ENCODE data around the gene RGS3. TPM values are rescaled to one million over a fixed set of nuclear protein-coding genes. Genes with fewer than 3 reads are reported as not detected.

The RGS3 gene
- polyA plus RNA-seq, 1 donor, result 33.0 TPM

DNA sequence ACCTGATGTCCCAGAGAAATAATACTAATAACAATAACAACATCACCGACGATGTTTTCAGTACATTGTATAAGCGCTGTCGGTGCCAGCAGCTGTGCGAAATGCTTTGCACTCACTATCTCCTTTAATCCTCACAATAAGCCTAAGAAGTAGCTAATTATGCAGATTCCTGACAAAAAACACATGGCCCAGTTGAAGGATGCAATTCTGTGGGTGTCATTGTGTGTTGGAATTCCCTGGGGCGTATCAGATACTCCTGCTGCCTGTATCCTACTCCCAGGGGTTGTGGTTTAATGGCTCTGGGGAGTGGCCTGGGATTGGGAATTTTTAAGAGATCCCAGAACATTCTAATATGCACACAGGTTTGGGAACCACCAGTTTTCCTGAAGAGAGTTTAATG, 154.0 kb downstream of the RGS3 start:
- H3K9me3 ChIP-seq (ENCODE audit: control insufficient read depth, low read depth, low read length), result no peaks in the 10 kb centered on the region
- DNase-seq, result no peak
- peaks cover 32% of the 10 kb centered on the region for H3K4me1 ChIP-seq (ENCODE audit: control insufficient read depth, insufficient read depth, low read length)
- no peak overlapping the region for H3K27ac ChIP-seq (ENCODE audit: low read length)
- no peaks in the 10 kb centered on the region for H3K36me3 ChIP-seq (ENCODE audit: control insufficient read depth, insufficient read depth, low read length)
- no peak overlapping the region for H3K4me3 ChIP-seq (ENCODE audit: low read length)
- H3K27me3 ChIP-seq (ENCODE audit: control insufficient read depth, insufficient read depth, low read length), result no peaks in the 10 kb centered on the region
- WGBS (ENCODE audit: insufficient coverage, low lambda C conversion rate), result no CpG with 5 or more reads among the region's 6 CpGs

DNA sequence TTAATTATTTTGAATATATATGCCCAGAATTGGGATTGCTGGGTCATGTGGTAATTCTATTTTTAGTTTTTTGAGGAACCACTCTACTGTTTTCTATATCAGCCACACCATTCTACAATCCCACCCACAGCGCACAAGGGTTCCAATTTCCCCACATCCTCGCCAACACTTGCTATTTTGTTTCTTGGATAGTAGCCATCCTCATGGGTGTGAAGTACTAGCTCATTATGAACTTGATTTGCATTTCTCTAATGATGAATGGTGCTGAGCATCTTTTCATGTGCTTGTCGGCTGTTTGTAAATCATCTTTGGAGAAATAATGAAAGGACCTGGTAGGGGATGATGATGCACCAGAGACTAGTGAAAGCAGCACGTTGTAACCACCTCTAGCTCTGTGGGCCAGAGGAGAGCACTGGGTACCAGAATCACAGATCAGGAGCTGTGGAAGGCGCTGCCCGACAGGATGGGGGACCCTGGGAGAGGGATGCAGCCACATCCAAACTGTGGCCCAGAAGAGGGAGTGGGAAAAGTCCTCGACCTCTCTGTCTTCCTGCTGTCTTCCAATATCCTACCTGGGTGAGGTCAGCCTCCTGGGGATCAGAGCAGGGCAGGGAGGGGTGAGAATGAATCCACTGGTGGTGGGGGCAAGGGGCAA, 155.4 kb downstream of the RGS3 start:
- Histone ChIP-seq H3K4me3 (ENCODE audit: low read length) (no peak overlapping the region), H3K9me3 (ENCODE audit: control insufficient read depth, low read depth, low read length) (no peaks in the 10 kb centered on the region), H3K4me1 (ENCODE audit: control insufficient read depth, insufficient read depth, low read length) (peaks cover 45% of the 10 kb centered on the region), H3K36me3 (ENCODE audit: control insufficient read depth, insufficient read depth, low read length) (no peaks in the 10 kb centered on the region), H3K27me3 (ENCODE audit: control insufficient read depth, insufficient read depth, low read length) (no peaks in the 10 kb centered on the region), H3K27ac (ENCODE audit: low read length) (no peak overlapping the region)
- WGBS (ENCODE audit: insufficient coverage, low lambda C conversion rate), result no CpG with 5 or more reads among the region's 7 CpGs
- no peak for DNase-seq

DNA sequence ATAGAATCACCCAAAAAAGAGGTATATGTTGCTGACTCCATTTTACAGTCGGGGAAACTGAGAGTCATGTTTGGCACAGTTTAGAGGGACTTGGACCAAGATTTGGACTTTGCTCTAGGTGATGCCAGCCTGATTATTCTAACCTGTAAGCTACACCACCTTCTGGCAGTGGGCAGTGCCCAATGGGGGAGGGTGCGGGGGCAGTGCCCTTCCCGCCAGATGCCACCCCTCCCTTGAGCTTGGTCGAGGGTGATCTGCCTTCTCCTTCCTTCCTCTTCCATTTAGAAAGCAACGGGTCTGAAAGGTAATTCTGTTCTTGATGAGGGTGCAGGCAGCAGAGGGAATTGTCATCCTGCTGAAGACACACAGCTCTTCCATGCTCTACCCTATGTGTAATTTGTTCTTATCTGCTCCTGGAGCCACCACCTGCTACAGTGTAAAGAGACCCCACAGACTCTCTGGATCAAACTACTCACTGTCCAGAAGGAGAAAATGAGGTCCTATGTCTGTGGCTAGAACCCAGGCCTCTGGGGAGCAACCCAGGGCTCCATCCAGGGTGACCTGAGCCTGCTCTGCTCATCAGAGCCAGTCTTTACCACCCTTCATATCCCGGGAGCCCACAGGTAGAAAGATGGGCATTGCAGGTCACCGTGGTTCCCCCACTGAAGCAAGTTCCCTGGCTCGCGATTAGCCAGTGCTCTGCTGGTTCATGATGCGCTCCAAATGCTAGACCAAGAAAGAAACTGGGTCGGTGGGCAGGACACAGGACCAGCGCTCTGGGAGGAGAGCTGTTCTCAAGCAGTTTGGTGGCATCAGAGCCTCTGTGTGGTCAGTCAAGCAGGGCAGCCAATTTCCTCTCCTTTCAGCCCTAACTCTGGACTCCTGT, 156.2 kb downstream of the RGS3 start:
- Histone ChIP-seq H3K4me1 (ENCODE audit: control insufficient read depth, insufficient read depth, low read length) (peaks cover 42% of the 10 kb centered on the region), H3K9me3 (ENCODE audit: control insufficient read depth, low read depth, low read length) (no peaks in the 10 kb centered on the region), H3K36me3 (ENCODE audit: control insufficient read depth, insufficient read depth, low read length) (no peaks in the 10 kb centered on the region), H3K27me3 (ENCODE audit: control insufficient read depth, insufficient read depth, low read length) (no peaks in the 10 kb centered on the region), H3K4me3 (ENCODE audit: low read length) (no peak overlapping the region), H3K27ac (ENCODE audit: low read length) (peak overlapping the region; percentile 53)
- no CpG with 5 or more reads among the region's 12 CpGs for WGBS (ENCODE audit: insufficient coverage, low lambda C conversion rate)
- DNase-seq, result no peak

DNA sequence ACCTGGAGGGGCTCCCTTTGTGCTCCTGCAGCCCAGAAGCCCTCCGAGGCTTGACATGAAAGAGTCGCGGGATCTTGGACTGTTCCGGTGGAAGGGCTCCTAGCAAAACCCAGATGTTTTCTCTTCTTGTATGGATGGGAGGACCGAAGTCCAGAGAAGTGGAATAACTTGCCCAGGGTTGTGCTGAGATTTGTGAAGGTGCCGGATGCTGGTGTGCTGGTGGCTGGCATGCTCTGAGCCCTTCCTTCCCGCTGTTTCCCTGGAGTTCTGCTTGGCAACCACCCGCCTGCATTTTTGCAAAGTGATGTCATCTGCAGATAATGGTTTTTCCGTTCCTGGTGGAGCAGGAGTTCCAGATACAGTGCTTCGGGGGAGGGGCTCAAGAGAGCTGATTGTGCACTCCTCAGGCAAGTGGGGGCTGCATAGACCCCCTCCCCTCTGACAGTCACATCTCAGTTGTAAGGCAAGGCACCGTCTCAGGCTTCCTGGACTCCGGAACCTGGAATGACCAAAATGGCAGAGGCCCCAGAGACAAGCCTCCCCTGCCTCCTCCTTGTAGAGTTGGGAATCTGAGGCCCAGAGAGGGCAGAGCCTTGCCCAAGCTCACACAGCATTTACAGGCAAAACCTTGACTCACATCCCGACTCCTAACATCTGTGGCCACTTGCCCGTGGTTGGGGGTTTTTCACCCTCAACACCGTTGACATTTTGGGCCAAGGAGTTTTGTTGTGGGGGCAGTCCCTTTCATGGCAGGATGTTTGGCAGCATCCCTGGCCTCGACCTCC, 157.0 kb downstream of the RGS3 start:
- no peak overlapping the region for H3K4me3 ChIP-seq (ENCODE audit: low read length)
- H3K4me1 ChIP-seq (ENCODE audit: control insufficient read depth, insufficient read depth, low read length), result peaks cover 42% of the 10 kb centered on the region
- WGBS (ENCODE audit: insufficient coverage, low lambda C conversion rate), result no CpG with 5 or more reads among the region's 16 CpGs

DNA sequence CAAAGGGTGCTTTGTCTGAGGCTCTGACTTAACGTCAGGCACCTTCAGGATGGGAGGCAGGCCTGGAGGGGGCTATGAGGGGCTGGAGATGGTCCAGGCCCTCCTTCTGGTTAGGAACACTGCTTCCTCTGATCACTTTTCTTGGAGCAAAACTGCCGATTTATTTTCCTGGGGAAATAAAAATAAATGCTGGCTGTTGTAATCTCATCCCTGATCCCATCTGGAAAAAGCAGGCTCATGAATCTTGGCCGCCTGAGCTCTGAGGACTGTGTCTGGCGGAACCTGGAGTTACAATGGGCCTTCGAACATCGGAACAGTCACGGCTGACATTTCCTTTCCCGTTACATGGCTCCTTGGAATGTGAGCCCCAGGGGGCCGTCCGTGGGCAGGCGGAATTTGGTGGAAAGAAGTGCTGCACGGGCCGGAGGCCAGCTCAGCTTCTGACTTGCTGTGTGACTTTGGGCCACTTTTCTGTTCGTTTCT, 157.8 kb downstream of the RGS3 start:
- DNase-seq, result peak; percentile 35 to 38
- WGBS (ENCODE audit: insufficient coverage, low lambda C conversion rate), result 63% methylated on average over 2 of the region's 14 CpGs
- H3K4me1 ChIP-seq (ENCODE audit: control insufficient read depth, insufficient read depth, low read length), result peaks cover 42% of the 10 kb centered on the region

More for the DNA sequence above, 157.0 kb downstream of the RGS3 start:
- no peaks in the 10 kb centered on the region for H3K36me3 ChIP-seq (ENCODE audit: control insufficient read depth, insufficient read depth, low read length)
- H3K27ac ChIP-seq (ENCODE audit: low read length), result peak overlapping the region; percentile 53
- DNase-seq, result peak; percentile 91 to 93
- no peaks in the 10 kb centered on the region for H3K27me3 ChIP-seq (ENCODE audit: control insufficient read depth, insufficient read depth, low read length)
- H3K9me3 ChIP-seq (ENCODE audit: control insufficient read depth, low read depth, low read length), result no peaks in the 10 kb centered on the region

DNA sequence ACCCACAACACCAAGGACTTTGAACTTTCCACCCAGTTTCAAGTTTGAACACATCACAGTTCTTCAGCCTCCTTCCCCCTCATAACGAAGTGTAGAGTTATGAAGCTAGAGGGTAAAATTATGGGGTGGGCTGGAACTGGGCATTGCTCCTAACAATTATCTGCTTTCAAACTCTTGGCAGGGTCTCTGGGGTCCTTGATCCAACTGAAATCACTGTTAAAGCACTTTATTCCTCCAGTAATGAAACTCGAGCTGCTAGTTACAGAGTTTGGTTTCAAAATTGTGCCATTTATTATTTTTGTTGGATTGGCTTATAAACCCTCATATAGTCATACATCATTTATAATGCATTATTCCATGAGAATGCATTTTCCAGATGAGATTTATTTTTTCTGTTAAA, 158.5 kb downstream of the RGS3 start:
- Histone ChIP-seq H3K27me3 (ENCODE audit: control insufficient read depth, insufficient read depth, low read length) (no peaks in the 10 kb centered on the region), H3K9me3 (ENCODE audit: control insufficient read depth, low read depth, low read length) (no peaks in the 10 kb centered on the region), H3K36me3 (ENCODE audit: control insufficient read depth, insufficient read depth, low read length) (no peaks in the 10 kb centered on the region), H3K4me1 (ENCODE audit: control insufficient read depth, insufficient read depth, low read length) (peaks cover 42% of the 10 kb centered on the region), H3K4me3 (ENCODE audit: low read length) (no peak overlapping the region), H3K27ac (ENCODE audit: low read length) (no peak overlapping the region)
- no CpG with 5 or more reads among the region's 2 CpGs for WGBS (ENCODE audit: insufficient coverage, low lambda C conversion rate)
- no peak for DNase-seq

More for the DNA sequence above, 157.8 kb downstream of the RGS3 start:
- H3K36me3 ChIP-seq (ENCODE audit: control insufficient read depth, insufficient read depth, low read length), result no peaks in the 10 kb centered on the region
- no peaks in the 10 kb centered on the region for H3K27me3 ChIP-seq (ENCODE audit: control insufficient read depth, insufficient read depth, low read length)
- H3K27ac ChIP-seq (ENCODE audit: low read length), result peak overlapping the region; percentile 53
- no peaks in the 10 kb centered on the region for H3K9me3 ChIP-seq (ENCODE audit: control insufficient read depth, low read depth, low read length)
- H3K4me3 ChIP-seq (ENCODE audit: low read length), result no peak overlapping the region

DNA sequence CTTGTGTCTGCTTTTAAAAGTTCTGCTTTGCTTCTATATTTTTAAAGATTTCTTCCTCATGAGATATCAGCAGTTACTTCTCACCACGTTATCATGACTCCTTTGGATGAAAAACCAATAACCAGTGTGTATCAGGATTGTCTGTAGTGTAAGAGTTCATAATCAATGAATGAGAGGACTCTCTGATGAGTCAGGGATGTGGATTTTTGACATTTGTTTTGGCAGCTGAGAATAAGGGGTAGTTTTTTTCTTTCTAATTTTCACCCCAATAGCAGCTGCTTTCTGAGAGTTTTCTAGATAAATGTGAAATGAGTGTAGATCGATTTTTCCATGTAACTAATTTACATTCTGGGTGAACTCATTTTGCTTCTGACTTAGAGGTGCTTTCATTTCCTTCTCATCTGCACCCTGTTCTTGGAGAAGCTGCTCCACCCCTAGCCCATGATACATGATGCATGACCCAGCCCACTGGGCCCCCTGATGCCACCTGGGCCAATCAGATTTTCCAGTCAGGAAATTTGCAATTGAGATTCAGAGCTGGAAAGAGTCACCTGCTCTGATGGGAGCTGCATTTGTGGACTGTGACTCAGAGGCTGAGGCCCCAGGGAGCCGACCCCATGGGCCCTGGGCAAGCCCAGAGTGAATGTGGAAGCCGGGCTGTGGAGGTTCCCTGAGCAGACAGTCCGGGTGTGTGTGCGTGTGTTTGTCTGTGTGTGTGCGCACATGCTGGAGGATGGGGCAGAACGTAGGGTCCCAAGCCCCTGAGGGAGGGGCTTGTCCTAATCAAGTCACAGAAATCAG, 159.3 kb downstream of the RGS3 start:
- WGBS (ENCODE audit: insufficient coverage, low lambda C conversion rate), result 0% methylated on average over 1 of the region's 8 CpGs
- DNase-seq, result peak; percentile 91 to 95
- Histone ChIP-seq H3K4me3 (ENCODE audit: low read length) (no peak overlapping the region), H3K27ac (ENCODE audit: low read length) (peak overlapping the region; percentile 57), H3K9me3 (ENCODE audit: control insufficient read depth, low read depth, low read length) (no peaks in the 10 kb centered on the region), H3K4me1 (ENCODE audit: control insufficient read depth, insufficient read depth, low read length) (peaks cover 42% of the 10 kb centered on the region), H3K27me3 (ENCODE audit: control insufficient read depth, insufficient read depth, low read length) (no peaks in the 10 kb centered on the region), H3K36me3 (ENCODE audit: control insufficient read depth, insufficient read depth, low read length) (no peaks in the 10 kb centered on the region)

DNA sequence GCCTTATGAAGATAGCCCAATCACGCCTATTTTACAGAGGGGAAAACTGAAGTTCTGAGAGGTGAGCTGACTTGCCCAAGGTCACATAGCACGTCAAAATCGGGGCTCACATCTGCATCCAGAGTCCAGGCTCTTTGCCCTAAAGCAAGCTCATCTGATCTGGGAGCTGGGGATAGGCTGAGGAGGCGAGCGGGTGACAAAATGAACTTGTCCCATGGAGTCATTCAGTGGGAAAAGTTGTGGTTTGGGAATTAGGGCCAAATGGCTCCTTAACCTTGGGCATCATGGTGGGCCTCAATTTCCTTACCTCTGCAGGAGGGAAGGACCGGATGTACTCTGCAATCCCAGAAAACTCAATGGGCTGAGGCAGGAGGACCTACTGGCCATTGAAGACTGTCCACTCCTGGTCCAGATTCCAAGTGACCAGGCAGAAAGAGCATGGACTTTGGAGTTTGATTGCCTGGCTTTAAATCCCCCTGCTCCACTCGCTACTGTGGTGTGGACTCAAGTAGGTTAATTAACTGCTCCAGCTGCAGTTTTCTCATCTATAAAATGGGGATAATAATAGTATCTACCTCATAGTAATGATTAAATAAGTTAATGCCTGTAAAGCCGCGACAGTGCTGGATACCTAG, 160.4 kb downstream of the RGS3 start:
- H3K4me1 ChIP-seq (ENCODE audit: control insufficient read depth, insufficient read depth, low read length), result peaks cover 42% of the 10 kb centered on the region
- no peaks in the 10 kb centered on the region for H3K27me3 ChIP-seq (ENCODE audit: control insufficient read depth, insufficient read depth, low read length)
- DNase-seq, result no peak
- no peaks in the 10 kb centered on the region for H3K9me3 ChIP-seq (ENCODE audit: control insufficient read depth, low read depth, low read length)
- no peak overlapping the region for H3K4me3 ChIP-seq (ENCODE audit: low read length)
- H3K36me3 ChIP-seq (ENCODE audit: control insufficient read depth, insufficient read depth, low read length), result no peaks in the 10 kb centered on the region
- no peak overlapping the region for H3K27ac ChIP-seq (ENCODE audit: low read length)
- WGBS (ENCODE audit: insufficient coverage, low lambda C conversion rate), result 40% methylated on average over 1 of the region's 9 CpGs

DNA sequence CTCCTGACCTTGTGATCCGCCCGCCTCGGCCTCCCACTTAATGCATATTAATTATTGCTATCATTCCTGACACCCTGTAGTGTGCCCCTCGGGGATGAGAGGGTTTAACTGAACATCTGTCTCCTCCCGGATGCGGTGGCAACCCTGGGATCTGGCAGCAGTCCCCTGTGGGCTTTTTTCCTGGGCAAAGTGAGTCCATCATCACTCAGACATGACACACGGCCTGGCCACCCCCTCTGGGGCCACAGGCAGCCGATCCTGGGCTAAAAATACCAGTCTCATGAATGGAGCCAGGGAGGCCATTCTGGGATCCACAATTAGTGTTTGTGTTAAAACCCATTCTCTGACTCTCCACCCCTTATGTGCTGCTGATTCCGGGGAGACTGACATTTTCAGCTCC, 161.2 kb downstream of the RGS3 start:
- Histone ChIP-seq H3K4me3 (ENCODE audit: low read length) (no peak overlapping the region), H3K27ac (ENCODE audit: low read length) (no peak overlapping the region), H3K36me3 (ENCODE audit: control insufficient read depth, insufficient read depth, low read length) (no peaks in the 10 kb centered on the region), H3K27me3 (ENCODE audit: control insufficient read depth, insufficient read depth, low read length) (no peaks in the 10 kb centered on the region), H3K4me1 (ENCODE audit: control insufficient read depth, insufficient read depth, low read length) (peaks cover 38% of the 10 kb centered on the region), H3K9me3 (ENCODE audit: control insufficient read depth, low read depth, low read length) (no peaks in the 10 kb centered on the region)
- no peak for DNase-seq
- WGBS (ENCODE audit: insufficient coverage, low lambda C conversion rate), result no CpG with 5 or more reads among the region's 9 CpGs
